Progenitor cell of endocrine pancreas (in vitro differentiated cells): ENCODE data around the gene CD79B. TPM values are rescaled to one million over a fixed set of nuclear protein-coding genes. Genes with fewer than 3 reads are reported as not detected.

Experiments
- DNase-seq: peaks from one replicate; pipeline ENCODE4 v3.0.0; 2021; ENCODE audit warnings: low spot score; ENCODE audit not compliant: unreplicated experiment
- H3K27ac Mint-ChIP-seq: 2 replicates; pipeline ENCODE4 v1.8.0; 2021; ENCODE audit warnings: mild to moderate bottlenecking, moderate library complexity, mixed read lengths
- H3K27me3 Mint-ChIP-seq: 2 replicates; pipeline ENCODE4 v1.8.0; 2021; ENCODE audit warnings: mixed read lengths
- H3K36me3 Mint-ChIP-seq: 2 replicates; pipeline ENCODE4 v1.8.0; 2022; ENCODE audit warnings: mixed read lengths; ENCODE audit not compliant: insufficient read depth
- H3K4me1 Mint-ChIP-seq: 2 replicates; pipeline ENCODE4 v1.8.0; 2021; ENCODE audit warnings: low read depth, mixed read lengths
- H3K4me3 Mint-ChIP-seq: 2 replicates; pipeline ENCODE4 v1.8.0; 2021; ENCODE audit warnings: low read depth, mild to moderate bottlenecking, moderate library complexity, mixed read lengths
- H3K9me3 Mint-ChIP-seq: 2 replicates; pipeline ENCODE4 v1.8.0; 2021; ENCODE audit warnings: low read depth, mixed read lengths
- total RNA-seq: library from RNA; stranded (reverse); gene quantifications from 2 replicates; pipeline ENCODE4 v1.2.1, GENCODE V29; 2021
- TF ChIP-seq, protein P1 (sequence below): fragments of 200-600 bp; sonication (generic); IDR thresholded peaks from one replicate; pipeline ENCODE4 v1.5.0; 2021; ENCODE audit warnings: antibody characterized with exemption, mild to moderate bottlenecking; ENCODE audit not compliant: unreplicated experiment

CD79B gene
- total RNA-seq, 1 donor from 2014 or later = not detected

- no peaks in the 10 kb centered on the region for H3K36me3 Mint-ChIP-seq
- TF ChIP-seq, protein P1, sequence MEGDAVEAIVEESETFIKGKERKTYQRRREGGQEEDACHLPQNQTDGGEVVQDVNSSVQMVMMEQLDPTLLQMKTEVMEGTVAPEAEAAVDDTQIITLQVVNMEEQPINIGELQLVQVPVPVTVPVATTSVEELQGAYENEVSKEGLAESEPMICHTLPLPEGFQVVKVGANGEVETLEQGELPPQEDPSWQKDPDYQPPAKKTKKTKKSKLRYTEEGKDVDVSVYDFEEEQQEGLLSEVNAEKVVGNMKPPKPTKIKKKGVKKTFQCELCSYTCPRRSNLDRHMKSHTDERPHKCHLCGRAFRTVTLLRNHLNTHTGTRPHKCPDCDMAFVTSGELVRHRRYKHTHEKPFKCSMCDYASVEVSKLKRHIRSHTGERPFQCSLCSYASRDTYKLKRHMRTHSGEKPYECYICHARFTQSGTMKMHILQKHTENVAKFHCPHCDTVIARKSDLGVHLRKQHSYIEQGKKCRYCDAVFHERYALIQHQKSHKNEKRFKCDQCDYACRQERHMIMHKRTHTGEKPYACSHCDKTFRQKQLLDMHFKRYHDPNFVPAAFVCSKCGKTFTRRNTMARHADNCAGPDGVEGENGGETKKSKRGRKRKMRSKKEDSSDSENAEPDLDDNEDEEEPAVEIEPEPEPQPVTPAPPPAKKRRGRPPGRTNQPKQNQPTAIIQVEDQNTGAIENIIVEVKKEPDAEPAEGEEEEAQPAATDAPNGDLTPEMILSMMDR = no peak
Measured at GRCh38 chr17:63880706-63881105, 51.4 kb downstream of the CD79B start.

More at GRCh38 chr17:63880706-63881105, 51.4 kb downstream of the CD79B start:
- Mint-ChIP-seq H3K4me1 (no peaks in the 10 kb centered on the region), H3K9me3 (no peaks in the 10 kb centered on the region), H3K4me3 (no peak overlapping the region), H3K27me3 (peaks cover 28% of the 10 kb centered on the region), H3K27ac (no peak overlapping the region)
- DNase-seq = no peak

Other genes with a start within 250 kb of the CD79B start
- gene LIMD2, start 232.2 kb downstream of the CD79B start, total RNA-seq = 109 and 113 TPM in 2 replicates
- 49.7 and 52.0 TPM in 2 replicates for gene STRADA, start 190.5 kb downstream of the CD79B start, total RNA-seq
- 65.2 and 68.4 TPM in 2 replicates for gene CCDC47, start 158.7 kb downstream of the CD79B start, total RNA-seq
- gene DDX42, start 158.2 kb downstream of the CD79B start, total RNA-seq = 181 and 189 TPM in 2 replicates
- gene PSMC5, start 104.9 kb downstream of the CD79B start, total RNA-seq = 101 and 109 TPM in 2 replicates
- 46.5 and 49.0 TPM in 2 replicates for gene FTSJ3, start 104.7 kb downstream of the CD79B start, total RNA-seq
- 61.6 and 63.8 TPM in 2 replicates for gene SMARCD2, start 89.6 kb downstream of the CD79B start, total RNA-seq
- gene CSH2, start 58.7 kb downstream of the CD79B start, total RNA-seq = not detected in 2 replicates
- not detected in 2 replicates for gene GH2, start 50.4 kb downstream of the CD79B start, total RNA-seq
- gene CSH1, start 35.8 kb downstream of the CD79B start, total RNA-seq = not detected in 2 replicates
- gene CSHL1, start 21.1 kb downstream of the CD79B start, total RNA-seq = not detected in 2 replicates
- gene GH1, start 13.5 kb downstream of the CD79B start, total RNA-seq = not detected in 2 replicates
- gene SCN4A, start 40.6 kb upstream of the CD79B start, total RNA-seq = 0.10 and 0.55 TPM in 2 replicates
- gene PRR29, start 66.0 kb upstream of the CD79B start, total RNA-seq = 2.8 and 3.7 TPM in 2 replicates
- 0.72 and 0.91 TPM in 2 replicates for gene ICAM2, start 88.3 kb upstream of the CD79B start, total RNA-seq
- gene ERN1, start 197.8 kb upstream of the CD79B start, total RNA-seq = 39.4 and 43.1 TPM in 2 replicates